GM19023 (cell line): ENCODE measurements around the gene CCDC154.

Experiments
- ATAC-seq: cut with Tn5 transposase; IDR thresholded peaks from one replicate; pipeline ENCODE4 v1.9.1; 2021; ENCODE audit warnings: mild to moderate bottlenecking, moderate library complexity; ENCODE audit not compliant: unreplicated experiment

CCDC154 gene

DNA sequence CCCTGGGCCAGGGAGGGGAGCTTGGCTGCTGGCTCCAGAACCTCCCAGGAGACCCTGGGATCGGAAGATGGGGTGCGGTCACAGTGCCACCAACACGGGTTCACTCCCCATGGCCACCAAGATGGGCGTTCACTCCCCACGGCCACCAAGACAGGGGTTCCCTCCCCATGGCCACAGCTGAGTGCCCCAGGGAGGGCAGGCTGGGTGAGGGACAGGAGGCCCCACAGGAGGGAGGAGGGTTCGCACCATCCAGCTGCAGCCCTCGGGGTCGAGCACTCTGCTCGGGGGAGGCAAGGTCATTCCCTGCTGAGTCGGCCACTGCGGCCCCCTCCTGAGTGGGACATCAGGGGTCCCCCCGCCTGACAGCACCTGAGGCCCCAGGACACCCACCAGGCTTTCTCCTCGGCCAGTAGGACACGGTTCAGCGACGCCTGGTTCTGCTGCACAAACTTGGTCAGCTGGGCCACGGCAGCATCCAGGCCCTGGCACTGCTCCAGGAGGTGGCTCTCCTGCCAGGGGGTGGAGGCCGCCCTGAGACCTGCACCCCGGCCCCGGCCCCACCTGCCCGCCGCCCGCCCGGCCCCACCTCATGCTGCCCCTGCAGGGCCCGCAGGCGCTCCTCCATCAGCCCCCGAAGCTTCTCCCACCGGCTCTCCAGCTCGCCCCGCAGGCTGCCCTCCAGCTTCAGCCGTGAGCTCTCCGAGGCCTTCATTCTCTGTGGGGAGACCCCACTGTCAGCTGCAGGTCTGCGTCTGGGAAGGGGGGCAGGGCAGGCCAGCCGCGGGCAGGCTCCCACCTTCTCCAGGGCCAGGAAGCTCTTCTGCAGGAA is 5.9 kb downstream of the CCDC154 start:
- ATAC-seq, result no peak

DNA sequence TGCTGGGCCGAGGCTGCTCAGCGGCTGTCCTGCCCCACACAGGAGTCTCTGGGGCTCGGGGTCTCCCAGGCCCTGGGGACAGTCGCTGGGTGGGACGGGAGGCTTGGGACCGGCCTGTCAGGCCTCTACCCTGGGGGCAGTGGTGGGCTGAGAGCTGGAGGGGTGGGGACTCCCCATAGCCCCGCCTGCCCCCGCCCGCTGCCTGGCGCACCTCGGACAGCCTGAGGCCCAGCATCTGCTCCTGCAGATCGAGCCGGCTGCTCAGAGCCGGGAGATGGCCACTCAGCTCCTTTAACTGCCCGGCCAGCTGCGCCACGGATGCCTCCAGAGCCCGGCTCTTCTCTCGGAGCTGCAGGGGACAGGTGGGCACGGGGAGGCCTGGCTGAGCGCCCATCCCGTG is 6.8 kb downstream of the CCDC154 start:
- ATAC-seq, result no peak

DNA sequence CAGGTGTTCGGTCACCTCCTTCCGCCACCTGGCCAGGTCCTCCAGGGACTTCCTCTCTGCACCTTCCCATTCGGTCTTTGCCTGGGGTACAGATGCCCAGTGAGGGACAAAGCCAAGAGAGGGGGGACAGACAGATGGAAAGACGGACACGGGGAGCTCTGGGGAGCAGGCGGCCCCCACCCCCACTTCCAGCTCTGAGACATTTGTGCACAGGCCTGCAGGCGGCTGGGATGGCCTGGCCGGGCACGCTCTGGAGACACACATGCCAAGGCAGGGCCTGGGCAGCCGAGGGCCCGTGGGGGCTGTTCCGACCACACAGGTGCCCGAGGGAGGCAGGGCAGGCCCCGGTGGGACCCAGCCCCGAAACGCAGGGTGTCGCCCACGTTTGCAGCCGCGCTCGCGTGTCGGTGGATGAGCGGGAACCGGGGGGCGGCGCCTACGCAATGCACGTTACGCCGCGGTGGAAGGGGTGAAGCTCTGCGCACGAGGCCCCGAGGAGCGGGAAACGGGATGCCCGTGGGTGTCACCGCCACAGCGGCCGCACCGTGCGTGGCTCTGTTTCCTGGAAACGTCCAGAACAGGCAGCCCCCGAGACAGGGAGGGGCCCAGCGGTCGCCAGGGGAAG is 7.5 kb downstream of the CCDC154 start:
- ATAC-seq, result no peak

DNA sequence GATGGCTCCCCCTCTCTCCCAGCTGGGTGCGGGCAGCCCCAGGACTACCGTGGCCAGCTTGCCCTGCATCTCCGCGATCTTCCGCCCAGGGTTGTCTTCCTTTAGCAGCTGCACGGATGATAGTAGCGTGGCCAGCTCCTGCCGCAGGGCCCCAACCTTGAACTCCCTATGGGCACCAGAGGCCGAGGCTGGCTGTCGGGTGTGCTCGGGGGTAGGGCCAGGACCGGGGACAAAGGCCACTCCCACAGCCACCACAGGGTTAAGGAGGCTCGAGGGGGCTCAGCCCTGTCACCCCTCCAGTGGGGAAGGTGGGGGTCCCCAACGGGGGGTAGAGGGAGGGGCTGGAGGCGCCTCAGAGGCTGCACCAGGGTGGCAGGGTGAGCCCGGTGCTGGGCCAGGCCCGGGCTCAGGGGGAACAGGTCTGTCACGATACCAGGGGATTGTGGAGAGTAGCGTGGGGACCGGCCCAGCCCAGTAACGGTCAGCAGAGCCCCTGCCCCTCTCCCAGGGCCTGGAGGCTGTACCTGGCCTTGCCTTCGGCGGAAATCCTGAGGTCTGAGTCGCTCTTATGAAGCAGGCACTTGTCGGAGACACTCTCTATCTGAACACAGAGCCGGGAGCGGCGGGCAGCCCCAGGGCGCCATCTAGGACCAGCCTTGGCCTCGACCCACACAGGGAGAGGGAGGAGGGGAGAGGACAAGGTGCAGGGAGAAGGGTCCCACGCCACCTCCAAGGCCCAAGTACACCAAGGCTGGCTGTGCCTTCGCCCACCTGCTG is 8.2 kb downstream of the CCDC154 start:
- no peak for ATAC-seq

DNA sequence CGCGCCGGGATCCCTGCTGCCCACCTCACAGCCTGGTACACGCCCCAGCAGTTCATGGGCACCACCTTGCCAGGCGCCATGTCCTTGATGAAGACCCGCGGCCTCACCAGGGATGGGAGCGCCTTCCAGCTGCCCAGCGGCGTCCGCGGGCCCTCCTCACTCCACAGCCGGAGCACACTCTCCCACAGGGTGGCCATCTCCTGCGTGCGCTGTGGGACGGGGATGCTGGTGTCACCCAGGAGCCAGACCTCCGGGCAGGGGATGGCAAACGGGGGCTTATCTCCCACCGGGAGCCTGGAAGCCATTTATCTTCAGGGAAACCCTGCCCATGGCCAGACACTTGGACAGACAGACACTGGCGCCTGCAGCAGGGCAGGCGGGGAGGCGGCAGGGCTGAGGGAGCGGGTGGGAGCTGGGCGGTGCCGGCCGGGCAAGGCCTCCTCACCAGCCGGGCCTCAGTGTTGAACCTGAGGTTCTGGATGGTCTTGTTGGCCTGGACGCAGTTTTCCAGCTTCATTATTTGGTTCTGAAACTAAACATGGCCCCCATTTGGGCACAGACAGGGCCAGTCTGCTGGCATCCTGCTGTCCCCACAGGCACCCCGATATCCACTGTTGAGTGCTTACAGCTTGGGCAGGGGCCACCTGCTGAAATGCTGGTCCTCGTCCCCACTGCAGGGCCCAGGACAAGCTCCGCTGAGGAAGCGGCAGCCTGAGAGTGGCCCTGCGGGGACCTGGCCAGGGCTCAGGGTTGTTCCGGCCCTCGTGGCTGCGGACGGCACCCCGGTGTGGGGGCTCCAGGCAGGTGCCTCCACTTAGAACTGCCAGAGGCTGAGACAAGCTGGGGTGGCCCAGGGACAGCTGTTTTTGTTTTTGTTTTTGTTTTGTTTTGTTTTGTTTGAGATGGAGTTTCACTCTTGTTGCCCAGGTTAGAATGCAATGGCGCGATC is 9.4 kb downstream of the CCDC154 start:
- ATAC-seq, result no peak

DNA sequence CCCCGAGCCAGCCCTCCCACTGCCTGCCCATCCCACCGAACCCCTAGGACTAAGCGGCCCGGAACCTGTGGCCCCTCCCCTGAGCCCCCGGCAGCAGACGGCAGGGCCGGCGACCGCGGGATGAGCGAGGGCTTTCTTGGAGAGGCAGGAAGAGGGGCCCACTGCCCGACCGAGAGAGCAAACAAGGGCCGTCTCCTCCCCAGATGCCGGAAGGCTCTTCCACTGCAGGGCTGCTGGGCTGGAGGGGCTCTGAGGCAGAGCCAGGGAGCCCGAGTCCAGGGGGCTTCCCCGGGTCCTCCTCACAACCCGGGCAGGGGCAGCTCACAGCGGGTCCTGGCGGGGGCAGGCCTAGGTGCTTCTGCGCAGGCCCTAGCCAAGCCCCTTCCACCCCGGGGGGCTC is 10.6 kb downstream of the CCDC154 start:
- ATAC-seq, result no peak

DNA sequence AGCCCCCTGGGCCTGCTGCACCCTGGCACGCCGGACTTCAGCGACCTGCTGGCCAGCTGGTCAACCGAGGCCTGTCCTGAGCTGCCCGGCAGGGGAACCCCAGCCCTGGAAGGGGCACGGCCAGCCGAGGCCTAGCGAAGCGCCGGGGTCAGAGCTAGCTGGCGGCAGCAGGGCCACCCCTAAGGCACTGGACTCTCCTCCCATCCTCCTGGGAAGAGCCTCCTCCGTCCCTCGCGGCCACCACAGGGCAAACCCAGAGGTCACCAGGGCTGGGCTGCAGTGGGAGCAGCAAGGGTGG is 11.1 kb downstream of the CCDC154 start:
- ATAC-seq, result no peak

DNA sequence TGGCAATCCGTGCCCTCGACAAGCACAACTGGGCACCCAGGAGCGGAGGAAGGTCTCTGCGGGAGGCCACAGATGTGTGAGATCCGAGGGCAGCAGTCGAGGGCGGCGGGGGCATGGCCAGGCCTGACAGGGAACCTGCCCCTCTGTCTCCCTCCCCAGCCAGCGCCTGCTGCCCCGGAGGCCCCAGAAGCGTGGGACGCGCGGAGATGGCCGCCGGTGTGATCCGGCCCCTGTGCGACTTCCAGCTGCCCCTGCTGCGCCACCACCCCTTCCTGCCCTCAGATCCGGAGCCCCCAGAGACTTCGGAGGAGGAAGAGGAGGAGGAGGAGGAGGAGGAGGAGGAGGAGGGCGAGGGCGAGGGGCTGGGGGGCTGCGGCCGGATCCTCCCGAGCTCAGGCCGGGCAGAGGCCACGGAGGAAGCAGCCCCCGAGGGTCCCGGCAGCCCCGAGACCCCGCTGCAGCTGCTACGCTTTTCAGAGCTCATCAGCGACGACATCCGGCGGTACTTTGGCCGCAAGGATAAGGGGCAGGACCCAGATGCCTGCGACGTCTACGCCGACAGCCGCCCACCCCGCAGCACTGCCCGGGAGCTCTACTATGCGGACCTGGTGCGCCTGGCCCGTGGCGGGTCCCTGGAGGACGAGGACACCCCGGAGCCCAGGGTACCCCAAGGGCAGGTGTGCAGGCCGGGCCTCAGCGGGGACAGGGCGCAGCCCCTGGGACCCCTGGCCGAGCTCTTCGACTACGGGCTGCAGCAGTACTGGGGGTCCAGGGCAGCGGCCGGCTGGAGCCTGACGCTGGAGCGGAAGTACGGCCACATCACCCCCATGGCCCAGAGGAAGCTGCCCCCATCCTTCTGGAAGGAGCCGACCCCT is 11.7 kb downstream of the CCDC154 start:
- ATAC-seq, result no peak

DNA sequence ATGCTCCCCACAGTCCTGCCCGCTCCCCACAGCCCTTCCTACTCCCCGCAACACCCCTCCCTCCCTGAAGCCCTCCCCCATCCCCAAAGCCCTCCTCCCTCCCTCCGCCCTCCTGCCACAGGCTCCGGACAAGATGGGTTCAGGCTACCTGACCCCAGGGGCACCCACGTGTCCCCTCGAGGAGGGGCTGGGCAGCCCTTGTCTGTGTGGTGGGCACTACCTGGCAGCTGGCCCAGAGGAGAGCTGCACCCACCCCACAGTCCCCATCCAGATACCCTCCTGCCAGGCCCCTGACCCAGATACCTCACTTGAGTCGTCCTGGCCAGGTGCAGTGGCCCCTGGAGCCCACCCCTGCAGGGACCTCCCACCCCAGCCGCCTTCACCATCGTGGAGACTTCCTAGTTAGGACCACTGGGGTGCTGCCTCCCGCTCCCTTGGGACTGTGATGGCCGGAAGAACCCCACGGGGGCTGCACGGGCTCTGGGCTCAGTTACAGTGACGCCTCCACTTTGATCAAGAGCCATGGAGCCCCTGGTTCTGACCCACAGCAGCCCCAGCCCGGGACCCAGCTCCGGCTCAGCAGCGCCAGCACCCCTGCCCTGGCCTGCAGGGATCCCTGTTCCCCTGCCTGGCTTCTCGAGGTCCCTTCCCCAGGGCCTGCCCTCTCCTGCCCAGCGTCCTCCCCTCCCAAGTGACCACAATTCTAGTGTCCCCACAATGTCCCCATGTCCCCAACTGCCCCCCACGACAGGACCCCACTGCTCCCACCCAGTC is 12.7 kb downstream of the CCDC154 start:
- no peak for ATAC-seq

DNA sequence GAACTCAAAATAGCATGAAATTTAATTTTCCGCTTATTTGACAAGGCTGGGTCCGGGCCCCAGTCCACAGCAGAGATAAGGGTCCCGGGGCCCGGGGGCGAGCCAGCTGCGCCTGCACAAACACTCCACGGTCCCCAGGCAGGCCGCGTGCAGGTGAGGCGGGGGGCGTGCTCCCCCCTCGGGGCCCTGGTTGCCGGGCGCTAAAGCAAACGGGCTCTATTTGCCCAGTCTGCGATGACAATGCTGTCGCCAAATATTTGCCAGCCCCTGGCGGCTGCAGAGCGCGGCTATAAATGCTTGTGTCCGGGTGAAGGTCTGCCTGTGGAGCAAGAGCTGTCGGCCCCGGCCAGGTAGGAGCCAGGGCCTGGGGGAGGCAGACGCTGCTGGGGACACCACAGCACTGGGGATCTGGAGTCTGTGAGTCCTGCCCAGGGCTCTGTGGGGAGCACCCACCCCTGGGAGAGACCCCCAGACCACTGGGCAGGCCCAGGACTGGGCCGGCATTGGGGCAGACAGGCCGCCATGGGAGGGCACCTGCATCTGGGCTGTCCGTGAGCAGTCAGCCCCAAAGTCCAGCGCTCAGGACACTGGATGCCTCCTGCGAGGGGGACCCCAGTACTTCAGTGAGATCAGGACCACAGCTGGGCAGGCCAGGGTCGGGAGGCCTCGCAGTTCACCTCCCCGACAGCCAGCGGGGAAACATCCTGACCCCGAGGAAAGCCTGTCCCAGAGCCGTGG is 13.4 kb downstream of the CCDC154 start, which contains the start of gene PERCC1:
PERCC1 (plus strand) TSS at position 320 of the 738 bp plus-strand sequence. CDS start 1,516 bp downstream, outside the sequence.
- no peak for ATAC-seq

DNA sequence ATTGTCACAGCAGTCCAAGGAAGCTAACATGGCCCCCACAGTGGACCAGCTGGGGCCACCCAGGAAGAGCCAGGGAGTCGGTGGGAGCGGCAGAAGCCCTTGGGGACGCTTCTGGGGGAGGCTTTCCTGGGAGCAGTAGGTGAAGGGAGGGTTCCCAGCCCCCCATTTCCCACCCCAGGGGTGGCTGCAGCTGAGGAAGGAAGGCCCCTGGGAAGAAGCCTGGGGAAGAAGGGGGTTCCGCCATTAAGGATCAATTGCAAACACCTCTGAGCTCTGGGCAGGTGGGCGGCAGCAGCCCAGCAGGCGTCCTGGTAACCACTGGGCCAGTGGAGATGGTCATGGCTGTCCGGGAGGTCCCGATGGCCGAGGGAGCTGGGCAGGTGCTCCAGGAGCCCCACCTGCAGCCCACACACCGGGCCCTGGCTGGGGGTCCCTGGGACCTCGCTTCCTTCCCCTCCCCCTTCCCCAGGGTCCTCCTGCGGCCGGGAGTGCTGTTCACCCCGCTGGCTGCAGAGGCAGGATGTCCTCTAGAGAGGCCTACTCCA is 14.1 kb downstream of the CCDC154 start:
- ATAC-seq, result no peak

DNA sequence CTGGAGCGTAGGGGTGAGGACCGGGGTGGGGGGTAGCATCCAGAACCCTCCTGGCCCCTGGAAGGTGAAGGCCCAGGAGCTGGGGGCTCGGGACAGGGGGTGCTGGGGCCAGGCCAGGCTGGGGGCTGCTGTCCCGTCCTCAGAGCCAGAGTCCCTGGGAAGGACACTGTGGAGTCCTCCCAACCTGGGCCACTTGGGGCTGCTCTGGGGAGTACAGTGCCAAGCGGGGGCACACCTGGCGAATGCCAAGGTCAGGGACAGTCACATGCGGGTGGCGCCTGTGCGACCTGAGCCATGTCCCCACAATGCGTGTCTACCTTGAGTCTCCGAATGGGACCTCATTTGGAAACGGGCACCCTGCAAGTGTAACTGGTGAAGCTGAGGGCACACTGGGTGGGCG is 14.7 kb downstream of the CCDC154 start:
- ATAC-seq, result no peak

DNA sequence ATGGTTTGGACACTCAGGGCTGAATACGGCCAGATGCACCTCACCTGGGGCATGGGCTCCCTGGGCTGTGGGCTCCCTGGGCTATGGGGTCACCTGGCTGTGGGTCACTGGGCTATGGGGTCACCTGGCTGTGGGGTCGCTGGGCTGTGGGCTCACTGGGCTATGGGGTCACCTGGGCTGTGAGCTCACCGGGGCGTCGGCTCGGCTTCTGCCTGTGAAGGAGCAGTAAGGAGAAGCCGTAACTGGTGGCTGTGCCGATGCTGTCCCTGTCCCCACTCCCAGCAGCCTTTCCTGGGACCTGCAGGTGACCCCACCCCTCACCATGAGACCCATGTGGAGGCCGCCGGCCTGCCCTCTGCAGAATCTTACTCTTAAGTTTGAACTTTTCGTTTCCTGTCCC is 15.3 kb downstream of the CCDC154 start:
- ATAC-seq, result no peak

DNA sequence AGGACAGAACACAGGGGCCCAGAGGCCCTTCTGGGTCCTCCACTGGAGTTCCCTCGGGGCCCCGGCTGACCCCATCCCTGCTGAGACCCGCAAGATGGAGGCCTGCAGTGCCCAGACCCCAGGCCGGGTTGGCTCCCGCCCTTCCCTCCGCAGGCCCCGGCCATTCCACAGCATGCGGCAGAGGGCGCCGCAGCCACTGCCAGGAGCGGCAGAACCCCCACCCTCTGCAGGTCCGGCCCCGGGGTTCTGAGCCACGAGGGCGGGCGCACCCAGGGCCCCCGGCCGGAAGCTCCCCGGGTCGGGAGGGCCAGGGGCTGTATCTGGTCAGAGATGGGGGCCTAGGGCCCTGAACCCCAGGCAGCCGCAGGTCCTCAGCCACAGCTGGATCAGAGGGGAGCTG is 15.8 kb downstream of the CCDC154 start:
- ATAC-seq, result no peak

DNA sequence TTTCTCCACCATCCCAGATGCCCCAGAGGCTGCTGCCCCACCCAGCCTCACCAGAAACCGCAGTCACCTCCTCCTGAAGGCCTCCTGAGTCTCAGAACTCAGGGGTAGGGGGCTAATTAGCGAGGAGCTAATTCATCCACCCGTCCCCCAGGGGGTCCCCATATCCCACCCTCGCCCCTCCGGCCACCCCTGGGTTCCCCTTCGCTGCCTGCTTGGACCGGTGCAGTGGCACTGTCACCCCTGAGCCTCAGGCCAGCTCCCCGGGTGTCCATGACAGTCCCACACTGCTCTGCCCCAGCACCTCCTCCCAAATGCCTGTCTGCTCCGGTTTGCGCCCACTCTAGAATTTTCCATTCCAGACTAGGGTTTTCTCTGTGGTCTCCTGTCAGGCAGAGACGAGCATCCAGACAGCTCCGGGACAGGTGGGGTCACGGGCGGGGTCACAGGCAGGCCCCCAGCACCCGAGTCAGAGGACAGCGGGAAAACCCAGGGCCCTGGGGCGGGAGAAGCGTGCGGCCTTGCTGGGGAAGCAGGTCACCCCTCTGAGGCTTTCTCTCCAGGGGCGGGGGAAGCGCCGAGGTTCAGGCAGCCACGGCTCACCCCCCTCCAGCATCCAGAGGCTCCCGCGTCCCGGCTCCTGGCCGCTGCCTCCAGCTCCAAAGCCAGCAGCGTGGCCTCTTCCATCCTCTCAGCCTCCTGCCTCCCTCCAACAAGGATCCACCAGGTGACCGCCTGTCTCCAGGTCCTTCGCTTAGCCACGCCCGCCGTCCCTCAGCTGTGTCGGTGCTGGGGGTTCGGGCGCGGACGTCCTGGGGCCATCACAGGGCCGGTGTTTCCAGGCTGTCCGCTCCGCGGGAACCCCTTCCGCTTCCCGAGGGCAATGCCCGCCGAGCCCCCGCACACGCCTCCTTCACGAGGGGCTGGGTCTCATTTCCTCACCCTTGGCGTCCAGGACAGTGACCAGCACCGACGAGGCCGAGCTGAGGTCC is 16.6 kb downstream of the CCDC154 start:
- ATAC-seq, result no peak

DNA sequence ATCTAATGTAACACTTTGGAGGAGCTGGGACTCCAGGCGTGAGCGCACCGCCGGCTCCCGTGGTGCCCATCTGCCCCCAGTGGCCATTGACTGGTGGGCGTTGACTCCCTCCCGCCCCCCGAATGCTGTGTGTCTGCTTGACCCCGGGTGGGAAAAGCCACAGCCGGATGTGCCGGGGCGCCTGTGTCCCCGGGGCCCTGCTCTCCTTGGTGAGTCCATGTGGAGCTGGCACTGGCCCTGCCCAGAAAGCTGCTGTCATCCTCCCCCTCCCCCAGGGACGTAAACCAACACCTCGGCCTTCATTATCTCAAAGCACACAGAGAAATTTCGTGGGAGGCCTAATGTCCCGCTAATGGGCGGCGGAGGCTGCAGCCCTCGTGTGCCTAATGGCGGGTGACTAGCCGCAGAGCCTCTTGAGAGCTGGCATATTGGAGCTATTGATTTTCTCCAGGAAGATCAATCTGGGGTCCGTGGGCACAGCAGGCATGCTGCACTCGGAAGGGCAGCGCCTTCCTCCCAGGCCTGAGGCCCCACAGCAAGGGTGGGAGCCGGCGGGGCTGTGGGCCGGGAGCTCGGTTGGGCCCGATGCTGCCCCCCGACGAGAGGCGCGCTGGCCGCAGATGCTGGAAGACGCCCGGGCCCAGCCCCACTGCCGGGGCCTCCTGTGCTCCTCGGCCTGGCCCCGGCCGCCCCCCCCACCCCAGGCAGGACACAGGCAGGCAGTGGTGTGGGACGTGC is 17.5 kb downstream of the CCDC154 start:
- ATAC-seq, result no peak
